T follicular helper cell (primary cell): ENCODE results near the gene NUP98.
"Not testable (repeated sequence)": the region's sequence is repeated elsewhere in the genome, so short reads cannot be mapped to it uniquely, and the experiment has no call there.

ENCODE experiments used
- DNase-seq: peaks from one replicate; pipeline ENCODE4 v3.0.0-alpha.2; 2020; ENCODE audit warnings: low read depth

NUP98 gene

DNA sequence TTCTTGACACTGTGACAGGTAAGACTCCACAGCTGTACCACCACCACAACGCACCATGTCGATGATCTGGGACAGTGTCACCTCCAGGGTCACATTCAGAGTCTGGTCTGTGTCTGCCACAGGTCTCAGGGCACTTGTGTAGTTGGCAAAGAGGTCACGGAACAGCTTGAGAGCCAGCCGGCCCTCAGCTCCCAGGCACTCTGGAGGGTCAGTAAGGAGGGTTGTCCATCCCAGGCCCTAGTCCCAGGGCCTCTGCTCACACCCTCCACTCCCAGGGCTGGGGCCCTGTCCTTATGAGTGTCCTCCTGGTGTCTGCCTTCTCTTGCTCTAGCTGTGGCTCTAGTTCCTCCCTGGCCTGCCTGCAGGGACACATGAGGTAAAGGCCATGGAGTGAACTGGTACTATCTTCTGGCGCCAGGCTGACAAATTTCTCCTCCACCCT, 127.6 kb downstream of the NUP98 start:
- no peak for DNase-seq

DNA sequence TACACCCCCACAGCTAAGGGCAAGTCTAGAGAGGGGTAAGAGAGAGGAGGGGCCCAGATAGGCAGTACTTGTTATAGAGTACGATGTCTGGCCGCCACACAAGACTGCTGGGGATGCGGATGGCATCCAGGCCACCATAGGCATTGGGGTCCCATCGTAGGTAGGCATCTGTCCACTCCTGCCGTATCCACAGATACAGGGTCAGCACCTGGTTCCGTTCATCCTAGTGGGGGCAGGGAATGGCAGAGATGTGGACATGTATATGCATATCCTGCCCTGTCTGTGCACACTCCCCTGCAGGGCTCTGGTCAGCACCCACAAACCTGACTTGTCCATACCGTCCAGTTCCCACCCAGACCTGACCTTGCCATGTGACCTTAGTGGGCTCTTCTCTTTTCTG, 128.2 kb downstream of the NUP98 start:
- no peak for DNase-seq

DNA sequence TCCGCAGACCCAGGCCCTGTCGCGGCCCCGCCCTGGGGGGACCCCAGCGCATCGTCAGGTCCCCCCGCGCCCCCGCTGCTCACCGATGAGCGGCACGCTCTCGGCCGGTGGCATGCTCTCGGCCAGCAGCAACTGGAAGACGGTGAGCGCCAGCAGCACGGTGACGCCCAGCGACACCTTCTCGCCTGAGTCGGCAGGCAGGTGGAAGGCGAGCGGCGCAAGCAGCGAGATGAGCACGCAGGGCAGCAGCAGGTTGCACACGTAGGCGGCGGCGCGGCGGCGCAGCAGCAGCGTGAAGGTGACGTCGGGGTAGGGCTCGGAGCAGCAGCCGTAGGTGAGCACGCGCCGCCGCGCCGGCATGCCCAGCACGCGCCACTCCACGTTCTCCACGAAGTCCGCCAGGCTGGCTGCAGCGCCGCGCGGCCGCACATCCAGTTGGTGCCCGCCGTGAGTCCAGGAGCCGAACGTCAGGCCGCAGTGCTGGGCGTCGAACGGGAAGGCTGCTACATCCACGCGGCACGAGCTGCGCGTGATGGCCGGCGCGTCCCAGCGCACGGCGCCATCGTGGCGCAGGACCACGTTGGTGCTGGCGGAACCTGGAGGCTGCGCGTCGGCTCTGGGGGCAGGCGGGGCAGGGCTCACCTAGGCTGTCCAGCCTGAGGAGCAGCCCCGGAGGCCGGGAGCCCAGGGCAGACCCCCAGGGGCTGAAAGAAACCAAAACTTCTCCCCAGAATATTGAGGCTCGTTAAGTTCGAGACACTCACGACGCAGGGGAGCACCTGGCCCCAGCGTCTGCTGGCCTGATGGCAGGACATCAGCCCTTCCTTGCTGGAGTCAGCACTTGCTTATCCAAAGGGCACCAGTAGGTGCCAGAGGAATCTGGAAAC, 130.0 kb downstream of the NUP98 start:
- DNase-seq = no peak

DNA sequence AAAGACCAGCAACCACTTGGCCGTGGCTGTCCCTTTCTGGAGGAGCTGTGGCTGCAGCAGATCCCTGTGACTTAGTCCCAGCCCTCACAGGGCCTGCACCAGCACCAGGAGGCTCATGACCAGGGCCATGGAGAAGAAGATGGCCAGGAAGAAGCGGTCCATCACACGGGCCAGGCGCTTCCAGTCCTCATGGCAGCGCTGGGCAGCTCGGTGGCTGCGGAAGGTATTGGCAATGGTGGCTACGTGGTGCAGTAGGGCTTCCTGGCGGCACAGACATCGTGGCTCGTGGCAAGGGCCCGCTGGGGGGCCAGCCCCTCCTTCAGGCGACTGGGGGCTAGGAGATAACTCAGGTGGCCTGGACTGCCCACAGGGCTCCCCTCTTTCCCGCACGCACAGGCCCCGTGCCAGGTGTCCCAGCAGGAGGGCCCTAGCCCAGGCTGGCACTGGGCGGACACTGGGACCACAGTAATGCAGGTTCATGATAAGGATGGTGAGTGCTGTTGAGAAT, 131.3 kb downstream of the NUP98 start:
- no peak for DNase-seq

DNA sequence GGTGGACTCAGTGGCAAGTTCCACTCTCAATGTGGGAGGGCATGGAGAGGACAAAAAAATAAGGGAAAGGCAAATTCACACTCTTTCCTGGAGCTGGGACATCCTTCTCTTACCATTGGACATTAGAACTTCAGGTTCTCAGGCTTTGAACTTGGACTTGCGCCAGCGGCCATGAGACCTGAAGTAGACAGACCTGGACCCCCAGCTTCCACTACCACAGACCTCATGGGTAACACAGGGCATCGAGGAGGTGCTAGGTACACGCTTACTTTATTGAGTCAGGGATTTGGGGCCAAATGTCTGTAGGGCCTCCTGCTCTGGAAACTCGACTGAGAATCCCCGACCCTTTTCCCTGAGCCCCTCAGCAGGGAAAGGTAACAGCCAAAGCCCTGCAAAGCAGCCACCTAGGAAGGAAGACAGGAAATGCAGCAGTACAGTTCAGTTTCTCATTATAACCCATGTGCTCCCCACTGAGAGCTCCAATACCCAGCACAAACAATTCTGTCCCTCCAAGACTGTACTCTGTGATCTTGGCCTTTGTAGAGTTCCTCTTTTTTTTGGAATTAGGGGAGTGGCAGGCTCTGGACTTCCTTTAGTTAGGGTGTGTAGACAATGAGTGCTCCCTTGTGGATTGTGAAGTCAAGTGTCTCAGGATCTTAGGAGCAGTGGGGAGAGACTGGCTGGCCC, 131.9 kb downstream of the NUP98 start:
- DNase-seq = no peak

DNA sequence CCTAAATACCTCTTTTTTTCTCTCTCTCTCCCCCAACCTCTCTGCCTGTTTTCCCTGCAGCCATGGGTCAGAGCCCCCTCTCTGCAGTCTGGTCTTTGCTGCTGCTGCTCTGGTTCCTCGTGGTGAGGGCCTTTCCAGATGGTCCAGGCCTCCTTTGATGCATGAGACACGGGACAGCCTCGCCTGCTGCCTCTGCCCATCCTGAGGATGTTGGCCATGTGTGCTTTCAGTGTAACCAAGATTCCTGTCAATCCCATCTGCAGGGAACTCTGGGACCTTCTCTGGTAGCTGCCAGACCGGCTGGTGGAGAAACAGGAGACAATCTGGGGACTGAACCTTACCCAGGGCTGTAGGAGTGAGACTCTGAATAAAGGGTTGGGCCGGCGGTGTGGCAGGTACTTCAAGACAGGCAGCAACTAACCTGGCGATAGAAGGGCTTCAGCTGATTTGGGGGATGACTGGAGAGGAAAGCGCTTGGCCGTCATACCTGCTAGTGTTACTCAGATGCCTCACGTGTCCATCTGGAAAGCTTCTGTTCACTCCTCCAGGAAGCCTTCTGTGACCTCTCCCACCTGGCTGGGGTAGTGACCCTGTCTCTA, 133.2 kb downstream of the NUP98 start:
- no peak for DNase-seq

DNA sequence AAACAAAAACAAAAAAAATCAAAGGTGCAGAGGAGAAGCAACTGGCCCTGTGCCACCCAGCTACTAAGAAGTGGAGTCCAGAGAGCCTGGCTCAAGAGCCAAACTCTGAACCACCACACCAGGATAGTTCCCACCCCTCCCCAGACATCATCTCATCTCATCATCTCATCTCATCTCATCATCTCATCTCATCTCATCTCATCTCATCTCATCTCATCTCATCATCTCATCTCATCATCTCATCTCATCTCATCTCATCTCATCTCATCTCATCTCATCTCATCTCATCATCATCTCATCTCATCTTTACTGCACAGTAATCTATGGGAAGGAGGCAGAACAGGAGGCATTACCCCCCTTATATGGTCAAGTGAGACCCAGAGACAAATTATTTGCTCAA, 134.5 kb downstream of the NUP98 start:
- DNase-seq = no peak

DNA sequence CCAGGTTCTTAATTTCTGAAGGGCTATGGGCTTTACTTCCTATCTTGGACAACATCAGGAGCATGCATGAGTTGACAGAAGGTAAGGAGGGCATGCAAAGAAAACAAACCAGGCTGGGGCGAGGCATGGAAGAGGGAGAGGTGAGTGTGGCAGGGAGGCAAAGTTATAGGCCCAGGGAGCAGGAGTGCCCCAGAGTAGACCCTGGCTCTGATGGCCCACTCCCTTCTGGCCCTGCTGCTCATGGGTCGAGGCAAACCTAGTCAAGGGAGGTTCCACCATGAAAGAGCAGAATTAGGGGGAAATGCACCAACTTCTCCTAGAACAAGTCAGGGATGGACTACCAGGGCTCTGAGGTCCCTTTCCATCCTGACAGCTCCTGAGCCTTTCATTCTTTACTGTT, 136.4 kb downstream of the NUP98 start:
- no peak for DNase-seq

DNA sequence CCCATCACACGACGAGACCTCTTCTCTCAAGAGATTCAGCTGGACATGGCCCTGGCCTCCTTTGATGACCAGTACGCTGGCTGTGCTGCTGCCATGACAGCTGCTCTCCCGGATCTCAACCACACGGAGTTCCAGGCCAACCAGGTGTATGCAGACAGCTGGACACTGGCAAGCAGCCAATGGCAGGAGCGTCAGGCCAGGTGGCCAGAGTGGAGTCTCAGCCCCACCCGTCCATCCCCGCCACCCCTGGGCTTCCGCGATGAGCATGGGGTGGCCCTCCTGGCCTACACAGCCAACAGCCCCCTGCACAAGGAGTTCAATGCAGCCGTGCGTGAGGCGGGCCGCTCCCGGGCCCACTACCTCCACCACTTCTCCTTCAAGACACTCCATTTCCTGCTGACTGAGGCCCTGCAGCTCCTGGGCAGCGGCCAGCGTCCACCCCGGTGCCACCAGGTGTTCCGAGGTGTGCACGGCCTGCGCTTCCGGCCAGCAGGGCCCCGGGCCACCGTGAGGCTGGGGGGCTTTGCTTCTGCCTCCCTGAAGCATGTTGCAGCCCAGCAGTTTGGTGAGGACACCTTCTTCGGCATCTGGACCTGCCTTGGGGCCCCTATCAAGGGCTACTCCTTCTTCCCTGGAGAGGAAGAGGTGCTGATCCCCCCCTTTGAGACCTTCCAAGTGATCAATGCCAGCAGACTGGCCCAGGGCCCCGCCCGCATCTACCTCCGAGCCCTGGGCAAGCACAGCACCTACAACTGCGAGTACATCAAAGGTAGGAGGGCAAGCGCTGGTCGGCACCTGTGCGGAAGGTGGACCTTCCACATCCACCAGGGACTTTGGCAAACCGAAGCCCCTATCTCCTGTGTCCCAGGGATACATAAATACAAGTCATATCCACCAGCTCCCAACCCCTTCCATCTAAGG, 137.5 kb downstream of the NUP98 start:
- DNase-seq = no peak

DNA sequence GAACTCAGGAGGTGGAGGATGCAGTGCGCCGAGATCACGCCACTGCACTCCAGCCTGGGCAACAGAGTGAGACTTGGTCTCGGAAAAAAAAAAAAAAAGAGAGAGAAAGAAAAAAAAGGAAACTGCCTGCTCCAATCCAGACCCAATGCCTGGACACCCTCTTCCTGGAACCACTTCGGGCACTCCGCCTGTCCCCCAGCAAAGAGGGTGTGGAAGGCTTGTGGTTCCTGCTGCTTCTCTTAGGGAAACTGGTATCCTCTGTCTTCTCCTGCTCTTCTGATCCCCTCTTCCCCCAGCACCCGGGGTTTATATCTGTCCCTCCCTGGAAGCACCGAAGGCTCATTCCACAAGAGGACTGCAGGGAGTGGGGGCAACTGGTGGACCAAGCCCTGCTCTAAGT, 139.1 kb downstream of the NUP98 start:
- DNase-seq = no peak

DNA sequence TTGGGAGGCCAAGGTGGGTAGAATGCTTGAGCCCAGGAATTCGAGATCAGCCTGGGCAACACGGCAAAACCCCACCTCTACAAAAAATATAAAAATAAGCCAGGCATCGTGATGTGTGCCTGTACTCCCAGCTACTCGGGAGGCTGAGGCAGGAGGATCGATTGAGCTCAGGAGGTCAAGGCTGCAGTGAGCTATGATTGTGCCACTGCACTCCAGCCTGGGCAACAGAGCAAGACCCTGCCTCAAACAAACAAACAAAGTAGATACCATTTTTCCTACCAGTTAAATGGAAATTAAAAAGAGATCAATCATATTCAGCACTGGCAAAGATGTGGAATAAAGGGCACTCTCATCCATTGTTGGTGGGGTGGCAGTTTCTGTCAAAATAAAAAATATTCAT, 140.0 kb downstream of the NUP98 start:
- DNase-seq = not testable (repeated sequence)

DNA sequence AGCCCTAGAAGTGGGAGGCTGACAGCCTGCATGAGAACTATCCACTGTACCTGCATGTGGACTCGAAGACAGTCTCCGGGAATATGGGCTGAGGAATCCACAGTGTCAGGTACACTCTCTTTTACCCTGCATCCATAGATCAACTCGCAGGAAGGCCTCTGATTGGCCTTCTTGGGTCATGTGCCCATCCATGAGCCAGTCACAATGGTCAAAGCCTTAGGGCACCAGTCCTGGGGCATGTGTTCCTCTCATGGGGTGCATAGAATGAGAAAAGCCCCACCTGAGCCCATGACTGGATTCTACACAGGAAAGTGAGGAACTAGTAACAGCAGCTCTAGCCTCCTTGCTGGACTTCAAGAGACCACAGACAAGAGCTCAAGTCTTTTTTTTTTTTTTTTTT, 141.8 kb downstream of the NUP98 start:
- DNase-seq = no peak

DNA sequence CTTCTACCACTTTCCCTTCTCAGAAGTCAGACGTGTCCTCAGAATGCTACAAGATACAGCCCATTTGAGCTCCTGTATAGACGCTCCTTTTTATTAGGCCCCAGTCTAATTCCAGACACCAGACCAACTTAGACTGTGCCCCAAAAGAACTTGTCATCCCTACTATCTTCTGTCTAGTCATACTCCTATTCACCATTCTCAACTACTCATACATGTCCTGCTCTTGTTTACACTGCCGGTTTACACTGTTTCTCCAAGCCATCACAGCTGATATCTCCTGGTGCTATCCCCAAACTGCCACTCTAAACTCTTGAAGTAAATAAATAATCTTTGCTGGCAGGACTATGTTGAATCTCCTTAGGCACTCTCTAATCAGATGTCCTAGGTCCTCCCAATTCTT, 144.8 kb downstream of the NUP98 start:
- not testable (repeated sequence) for DNase-seq

DNA sequence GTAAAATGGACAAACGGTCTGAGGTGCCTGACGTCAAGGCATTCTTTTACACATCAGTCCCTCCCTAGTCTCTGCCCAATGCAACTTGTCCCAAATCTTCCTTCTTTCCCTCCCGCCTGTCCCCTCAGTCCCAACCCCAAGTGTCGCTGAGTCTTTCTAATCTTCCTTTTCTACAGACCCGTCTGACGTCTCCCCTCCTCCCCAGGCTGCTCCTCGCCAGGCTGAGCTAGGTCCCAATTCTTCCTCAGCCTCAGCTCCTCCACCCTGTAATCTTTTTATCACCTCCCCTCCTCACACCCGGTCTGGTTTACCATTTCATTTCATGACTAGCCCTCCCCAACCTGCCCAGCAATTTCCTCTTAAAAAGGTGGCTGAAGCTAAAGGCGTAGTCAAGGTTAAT, 148.0 kb downstream of the NUP98 start:
- not testable (repeated sequence) for DNase-seq

DNA sequence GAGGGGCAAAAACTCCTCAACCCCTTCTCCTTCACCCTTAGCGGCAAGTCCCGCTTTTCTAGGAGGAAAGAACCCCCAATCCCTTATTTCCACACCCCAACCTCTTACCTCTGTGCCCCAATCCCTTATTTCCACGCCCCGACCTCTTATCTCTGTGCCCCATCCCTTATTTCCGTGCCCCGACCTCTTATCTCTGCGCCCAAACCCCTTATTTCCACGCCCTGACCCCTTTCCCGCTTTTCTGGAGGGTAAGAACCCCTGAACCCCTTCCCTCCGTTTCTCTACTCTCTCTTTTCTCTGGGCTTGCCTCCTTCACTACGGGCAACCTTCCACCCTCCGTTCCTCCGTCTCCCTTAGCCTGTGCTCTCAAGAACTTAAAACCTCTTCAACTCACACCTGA, 148.5 kb downstream of the NUP98 start:
- DNase-seq = not testable (repeated sequence)

DNA sequence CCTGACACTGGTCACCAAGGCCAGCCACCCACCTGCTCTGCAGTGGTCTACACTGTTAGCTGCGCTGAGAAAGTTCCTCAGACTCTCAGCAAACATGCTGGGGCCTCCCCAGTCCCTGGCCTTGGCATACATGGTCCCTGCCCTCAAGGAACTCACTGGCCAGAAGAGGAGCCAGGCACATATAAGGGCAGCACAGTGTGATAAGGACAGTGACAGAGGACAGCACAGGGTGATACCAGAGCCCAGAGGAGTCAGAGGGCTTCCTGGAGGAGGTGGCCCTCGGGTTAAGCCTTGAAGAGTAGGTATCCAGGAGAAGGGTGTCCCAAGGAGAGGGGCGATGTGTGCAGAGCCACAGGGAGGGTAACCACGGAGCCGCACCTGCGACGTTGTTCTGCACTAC, 151.8 kb downstream of the NUP98 start:
- no peak for DNase-seq

DNA sequence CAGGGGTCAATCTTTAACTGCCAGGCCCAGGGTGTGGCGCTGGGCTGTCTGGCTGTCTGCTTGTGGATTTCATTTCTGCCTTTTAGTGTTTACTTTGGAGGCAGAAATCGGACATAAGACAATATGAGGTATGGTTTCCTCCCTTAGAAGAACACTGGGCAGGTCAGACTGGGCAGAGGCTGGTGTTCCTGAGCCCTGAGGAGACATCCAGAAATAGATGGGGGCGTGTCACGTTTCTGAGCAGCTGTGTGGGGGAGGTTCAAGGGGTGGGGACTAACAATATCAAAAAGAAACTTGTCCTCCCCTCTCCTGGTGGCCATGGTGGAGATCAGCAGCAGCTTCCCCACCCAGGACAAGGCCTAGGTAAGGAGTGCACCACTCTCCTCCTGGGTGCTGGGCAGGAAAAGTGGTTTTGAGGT, 152.5 kb downstream of the NUP98 start, which contains the start of gene ART1:
Gene ART1 (plus strand): TSS at position 312 of the 419 bp plus-strand sequence. CDS start 14,086 bp downstream, outside the sequence.
- DNase-seq = no peak

DNA sequence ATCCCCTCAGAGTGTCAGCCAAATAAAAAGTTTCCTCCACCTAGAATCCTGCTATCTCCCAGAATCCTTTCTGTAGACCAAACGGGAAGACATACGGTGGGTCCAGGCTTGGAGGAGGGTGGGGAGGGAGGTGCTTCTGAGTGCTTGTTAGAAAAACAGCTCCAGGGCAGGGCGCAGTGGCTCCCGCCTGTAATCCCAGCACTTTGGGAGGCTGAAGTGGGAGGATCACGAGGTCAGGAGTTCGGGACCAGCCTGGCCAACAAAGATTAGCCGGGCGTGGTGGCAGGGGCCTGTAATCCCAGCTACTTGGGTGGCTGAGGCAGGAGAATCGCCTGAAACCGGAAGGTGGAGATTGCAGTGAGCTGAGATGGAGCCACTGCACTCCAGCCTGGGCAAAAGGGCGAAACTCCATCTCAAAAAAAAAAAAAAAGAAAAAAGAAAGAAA, 154.2 kb downstream of the NUP98 start:
- DNase-seq = not testable (repeated sequence)

DNA sequence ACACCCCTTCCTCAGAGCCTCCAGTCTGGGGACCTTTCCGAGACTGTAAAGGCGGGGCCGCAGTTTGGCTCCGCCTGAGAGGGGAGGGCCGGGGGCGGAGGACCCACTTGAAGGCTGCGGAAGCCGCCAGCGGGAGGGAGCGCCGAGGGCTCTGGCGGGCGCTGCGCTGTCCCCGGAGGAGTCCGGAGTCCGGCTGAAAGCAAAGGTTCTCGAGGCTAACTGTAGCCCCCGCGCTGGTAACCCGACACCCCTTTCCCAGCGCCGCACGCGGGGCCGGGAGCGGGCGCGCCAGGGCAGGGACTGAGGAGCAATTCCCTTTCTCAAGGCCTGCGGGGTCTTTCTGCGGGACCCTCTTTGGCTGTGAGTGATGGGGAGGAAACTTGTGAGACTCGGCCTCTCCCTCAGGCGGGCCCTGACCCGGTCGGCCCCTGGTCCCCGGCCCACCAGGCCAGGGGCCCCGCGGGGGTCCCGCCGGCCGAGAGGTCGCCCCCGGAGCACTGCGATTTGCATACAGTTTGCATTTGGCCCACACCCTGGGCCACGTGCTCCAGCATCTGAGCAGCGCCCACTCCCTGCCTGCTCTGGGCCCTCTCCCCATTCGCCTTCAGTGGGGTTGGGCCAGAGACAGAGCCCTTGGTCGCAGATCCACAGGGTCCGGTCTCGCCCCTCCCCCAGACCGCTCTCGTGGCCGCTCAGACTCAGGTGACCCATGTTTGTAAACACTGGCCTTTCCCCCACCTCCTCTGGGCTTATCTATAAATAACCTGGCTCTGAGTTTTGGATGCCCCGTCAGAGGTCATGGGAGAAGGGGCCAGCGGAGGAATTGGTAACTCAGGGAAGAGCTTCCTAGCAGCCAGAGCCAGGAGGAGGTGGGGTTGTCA, 155.0 kb downstream of the NUP98 start:
- DNase-seq = peak; percentile 73

DNA sequence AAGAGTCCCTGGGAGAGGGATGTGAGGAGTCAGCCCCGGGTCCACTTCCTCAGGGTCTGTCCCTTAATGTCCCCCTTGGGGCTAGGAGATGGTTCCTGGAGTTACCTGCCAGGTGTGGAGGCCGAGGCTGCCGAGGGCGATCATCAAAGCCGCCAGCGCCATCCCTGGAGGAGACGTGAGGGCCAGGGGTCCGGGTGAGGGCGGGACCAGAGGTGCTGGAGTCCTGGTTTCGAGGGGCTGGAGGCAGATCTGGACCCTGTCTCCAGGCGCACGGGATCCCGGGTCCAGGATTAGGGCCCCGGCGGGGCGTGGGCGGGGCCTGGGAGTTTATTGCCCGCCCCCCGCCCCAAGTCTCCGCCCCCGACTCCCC, 155.7 kb downstream of the NUP98 start, which contains the start of gene ART5:
Gene ART5 (minus strand): TSS at position 292 of the 370 bp plus-strand sequence. CDS start 130 bp downstream, at position 162.
- no peak for DNase-seq
